NCI-H2227 (cell line): ENCODE measurements around the gene ROBO1.

Experiments
- DNase-seq: peaks from one replicate; lab custom pipeline; 2025; ENCODE audit not compliant: unreplicated experiment; lab: John Stamatoyannopoulos, UW

ROBO1 gene

GRCh38 chr3:78666470-78666800, 1101.4 kb downstream of the ROBO1 start:
- no peak for DNase-seq

DNA sequence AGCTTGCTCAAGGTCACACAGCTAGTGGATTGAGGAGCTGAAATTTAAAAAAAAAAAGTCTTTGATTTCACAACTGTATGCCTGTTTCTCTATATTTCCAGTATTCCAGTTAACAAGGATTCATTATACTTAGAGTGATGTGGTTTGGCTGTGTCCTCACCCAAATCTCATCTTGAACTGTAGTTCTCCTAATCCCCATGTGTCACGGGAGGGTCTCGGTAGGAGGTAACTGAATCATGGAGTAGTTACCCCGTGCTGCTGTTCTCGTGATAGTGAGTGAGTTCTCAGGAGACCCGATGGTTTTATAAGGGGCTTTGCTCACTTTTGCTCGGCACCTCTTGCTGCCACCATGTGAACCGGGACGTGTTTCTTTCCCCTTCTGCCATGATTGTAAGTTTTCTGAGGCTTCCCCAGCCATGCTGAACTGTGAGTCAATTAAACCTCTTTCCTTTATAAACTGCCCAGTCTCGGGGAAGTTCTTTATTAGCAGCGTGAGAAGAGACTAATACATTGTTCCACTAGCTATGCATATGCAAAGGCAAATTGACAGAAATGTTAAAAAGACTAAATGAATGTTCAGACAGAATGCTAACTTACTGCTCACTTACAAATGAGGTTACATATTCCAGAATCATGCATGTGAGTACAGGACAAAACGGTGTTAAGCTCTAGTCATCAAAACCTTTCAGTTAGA, 1101.9 kb downstream of the ROBO1 start:
- no peak for DNase-seq

GRCh38 chr3:78665101-78665500, 1102.7 kb downstream of the ROBO1 start:
- no peak for DNase-seq

DNA sequence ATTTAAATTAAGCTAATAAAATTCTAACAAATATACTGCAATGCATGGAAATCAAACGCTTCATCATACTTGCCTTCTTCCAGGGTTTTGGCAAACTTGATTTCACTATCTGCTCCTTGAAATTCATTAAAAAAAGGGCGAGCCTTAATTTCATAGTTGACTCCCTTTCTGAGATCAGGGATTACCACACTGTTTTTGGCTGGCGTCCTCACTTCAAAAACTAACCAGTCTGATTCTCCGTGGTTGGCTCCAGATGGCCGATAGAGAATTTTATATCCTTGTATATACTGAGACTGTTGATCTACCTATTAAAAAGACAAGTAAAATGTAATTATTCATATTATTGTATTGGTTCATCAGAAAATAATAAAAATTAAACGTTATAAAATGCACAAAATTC, 1106.8 kb downstream of the ROBO1 start:
- DNase-seq: no peak

DNA sequence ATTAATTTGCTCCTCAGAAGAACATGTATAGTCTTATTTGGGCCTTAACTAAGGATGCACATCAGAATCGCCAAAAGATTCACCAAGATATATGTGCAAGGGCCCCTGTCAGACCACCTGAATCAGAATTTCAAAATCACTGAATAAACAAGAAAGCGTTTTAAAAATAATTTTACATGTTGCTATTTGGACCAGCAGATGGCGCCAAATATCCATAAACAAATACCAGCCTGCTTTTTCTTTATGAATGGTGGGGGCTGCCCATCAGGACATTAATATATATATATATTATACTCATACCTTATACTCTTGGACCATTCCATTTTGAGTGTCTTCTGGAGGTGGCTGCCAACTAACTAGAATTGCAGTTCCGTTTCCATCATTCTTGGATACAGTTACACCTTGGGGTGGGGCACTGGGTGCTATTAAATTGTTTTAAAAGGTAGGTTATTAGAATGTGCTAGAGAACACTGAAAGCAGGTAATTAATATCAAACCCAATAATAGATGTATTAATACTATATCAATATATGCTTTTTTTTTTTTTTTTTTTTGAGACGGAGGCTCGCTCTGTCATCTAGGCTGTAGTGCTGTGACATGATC, 1108.3 kb downstream of the ROBO1 start:
- peak; percentile 61 for DNase-seq

DNA sequence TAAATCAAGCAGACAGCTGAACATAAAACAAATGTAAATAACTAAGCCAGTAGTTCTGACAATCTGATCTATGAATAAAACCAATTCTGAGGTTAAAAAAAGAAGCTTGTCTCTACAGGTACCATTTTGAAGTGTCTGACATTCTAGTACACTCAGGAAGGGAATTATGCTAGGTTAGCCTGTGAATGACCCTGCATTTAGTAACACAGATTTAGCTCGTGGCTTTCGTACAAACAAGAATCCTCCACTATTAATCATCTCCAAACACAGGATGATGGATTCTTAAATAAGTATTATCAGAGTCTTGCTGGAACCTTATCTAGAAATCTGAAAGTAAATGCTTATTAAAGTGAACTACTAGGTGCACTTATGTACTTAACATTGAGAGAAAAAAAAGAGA, 1120.1 kb downstream of the ROBO1 start:
- peak; percentile 37 for DNase-seq

- peak; percentile 69 for DNase-seq
These were observed 1122.0 kb downstream of the ROBO1 start for GRCh38 chr3:78645628-78646310.

- no peak for DNase-seq
These were observed 1123.0 kb downstream of the ROBO1 start for GRCh38 chr3:78644847-78645246.

GRCh38 chr3:78642226-78643035, 1125.4 kb downstream of the ROBO1 start:
- DNase-seq: no peak

- no peak for DNase-seq
These were observed 1126.1 kb downstream of the ROBO1 start for GRCh38 chr3:78641703-78642102.

GRCh38 chr3:78634316-78634715, 1133.5 kb downstream of the ROBO1 start:
- DNase-seq: no peak

DNA sequence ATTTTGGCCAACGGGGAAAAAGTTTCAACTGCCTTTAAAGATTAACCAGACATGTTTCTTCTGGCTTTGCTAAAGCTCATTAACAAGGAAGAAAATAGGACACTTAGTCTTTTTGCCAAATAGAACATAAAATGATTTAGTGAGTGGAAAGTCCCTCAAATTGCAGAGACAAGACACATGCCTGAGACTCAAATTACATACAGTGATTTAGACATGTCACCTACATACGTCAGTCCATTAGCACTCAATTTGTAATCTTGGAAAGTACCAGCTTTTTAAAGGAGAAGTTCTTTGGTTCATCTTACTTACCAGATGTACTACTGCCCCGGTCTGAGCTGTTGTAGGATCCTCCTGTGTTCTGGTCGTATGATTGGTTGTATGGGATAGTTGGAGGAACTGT, 1134.2 kb downstream of the ROBO1 start:
- no peak for DNase-seq

GRCh38 chr3:78632925-78633553, 1134.8 kb downstream of the ROBO1 start:
- no peak for DNase-seq

GRCh38 chr3:78629544-78629943, 1138.3 kb downstream of the ROBO1 start:
- DNase-seq: no peak

- DNase-seq: no peak
These were observed 1146.6 kb downstream of the ROBO1 start for GRCh38 chr3:78621061-78621716.

DNA sequence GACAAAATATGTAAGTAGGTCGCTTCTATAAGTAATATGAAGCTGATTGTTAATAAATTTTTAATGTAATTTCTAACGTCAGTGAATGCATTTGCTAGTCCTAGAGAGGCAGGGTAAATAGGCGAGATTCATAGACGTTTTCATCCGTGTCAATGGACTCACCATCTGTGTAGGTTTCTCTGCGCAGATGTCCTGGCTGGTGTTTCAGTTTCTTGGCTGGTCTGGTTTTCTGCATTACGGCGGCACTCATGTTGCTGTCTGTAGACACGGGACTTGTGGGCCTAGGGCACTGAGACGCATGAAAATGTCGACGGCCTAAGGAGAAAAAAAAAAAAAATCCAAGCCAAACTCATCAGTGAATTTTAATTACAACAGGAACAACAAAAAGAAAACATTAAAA, 1153.3 kb downstream of the ROBO1 start:
- DNase-seq: no peak

GRCh38 chr3:78613421-78613879, 1154.3 kb downstream of the ROBO1 start:
- peak; percentile 91 for DNase-seq

- no peak for DNase-seq
These were observed 1156.5 kb downstream of the ROBO1 start for GRCh38 chr3:78611278-78611677.

DNA sequence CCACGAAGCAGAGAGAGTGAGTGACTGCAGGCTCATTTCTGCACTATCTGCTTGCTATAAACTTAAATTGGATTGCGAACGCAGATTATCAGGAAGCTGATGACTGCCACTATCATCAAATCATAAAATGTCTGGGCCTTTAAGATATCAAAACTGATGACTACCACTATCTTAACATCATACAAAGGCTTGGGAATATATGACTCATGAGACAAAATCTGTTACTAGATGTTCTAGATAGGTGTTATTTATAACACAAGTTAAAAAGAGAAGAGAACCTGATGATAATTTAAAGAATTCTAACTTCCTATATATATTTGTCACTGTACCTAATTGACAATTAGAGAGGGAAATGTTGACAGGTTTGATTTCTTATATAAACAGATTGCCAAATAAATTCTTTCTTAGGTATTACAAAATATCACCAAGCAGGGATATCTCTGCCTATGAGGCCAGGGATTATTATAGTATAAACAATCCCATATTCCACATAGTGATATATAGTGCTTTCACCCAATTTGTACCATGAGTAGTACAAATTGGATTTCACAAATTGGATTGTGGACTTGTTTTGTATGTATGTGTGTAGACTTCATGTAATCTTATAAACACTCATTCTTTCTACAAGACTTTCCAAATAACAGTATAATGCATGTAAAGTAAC, 1157.2 kb downstream of the ROBO1 start:
- no peak for DNase-seq

DNA sequence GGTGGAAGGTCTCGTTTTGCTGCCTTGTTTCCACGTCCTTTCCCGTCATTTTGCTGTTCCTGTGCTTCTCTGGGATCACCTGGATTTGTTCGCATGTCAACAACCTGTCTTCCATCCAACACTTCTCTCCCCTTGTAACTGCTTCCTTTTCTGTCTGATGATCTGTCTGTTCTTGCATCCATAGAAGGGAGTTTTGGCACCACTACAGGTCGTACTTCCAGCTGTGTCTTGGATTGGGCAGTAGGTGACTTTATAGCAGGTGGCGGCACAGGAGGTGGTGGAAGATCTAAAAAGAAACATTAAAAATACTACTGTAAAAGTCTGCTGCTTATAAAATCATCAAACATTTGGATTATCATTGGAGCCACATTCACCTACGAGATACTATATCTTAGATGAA, 1161.0 kb downstream of the ROBO1 start:
- no peak for DNase-seq
